GM23248 (cell line): ENCODE data around the gene EIF3D. TPM values are rescaled to one million over a fixed set of nuclear protein-coding genes. Genes with fewer than 3 reads are reported as not detected.

Source experiments
- DNase-seq: peaks from one replicate; pipeline ENCODE4 v3.0.0-alpha.2; 2015
- H2AFZ ChIP-seq: fragments of 200-600 bp; sonication (generic); 2 replicates; pipeline ENCODE4 v1.6.1; 2016; ENCODE audit warnings: antibody characterized with exemption
- H3F3A ChIP-seq: fragments of 200-600 bp; sonication (generic); 2 replicates; pipeline ENCODE4 v1.6.1; 2016; ENCODE audit warnings: mild to moderate bottlenecking, antibody characterized with exemption, mixed run types; ENCODE audit not compliant: insufficient read depth
- H3K27ac ChIP-seq: fragments of 200-600 bp; sonication (generic); 2 replicates; pipeline ENCODE4 v1.5.1; 2016; ENCODE audit warnings: mild to moderate bottlenecking
- H3K27me3 ChIP-seq: fragments of 200-600 bp; sonication (generic); replicated peaks from 2 replicates; pipeline ENCODE4 v1.6.1; 2016; ENCODE audit warnings: mild to moderate bottlenecking; ENCODE audit not compliant: insufficient read depth
- H3K36me3 ChIP-seq: fragments of 200-600 bp; sonication (generic); 2 replicates; pipeline ENCODE4 v1.6.1; 2016; ENCODE audit warnings: low read depth, mild to moderate bottlenecking
- H3K4me1 ChIP-seq: fragments of 200-600 bp; sonication (generic); 2 replicates; pipeline ENCODE4 v1.6.1; 2016; ENCODE audit warnings: mild to moderate bottlenecking; ENCODE audit not compliant: insufficient read depth
- H3K4me2 ChIP-seq: fragments of 200-600 bp; sonication (generic); one replicate; pipeline ENCODE4 v1.6.1; 2016; ENCODE audit warnings: mild to moderate bottlenecking; ENCODE audit not compliant: unreplicated experiment
- H3K4me3 ChIP-seq: fragments of 200-600 bp; sonication (generic); 2 replicates; pipeline ENCODE4 v1.5.1; 2016; ENCODE audit warnings: mild to moderate bottlenecking
- H3K79me2 ChIP-seq: fragments of 200-600 bp; sonication (generic); 2 replicates; pipeline ENCODE4 v1.6.1; 2016; ENCODE audit warnings: mild to moderate bottlenecking; ENCODE audit not compliant: insufficient read depth
- H3K9ac ChIP-seq: fragments of 200-600 bp; sonication (generic); 2 replicates; pipeline ENCODE4 v1.6.1; 2016; ENCODE audit warnings: mild to moderate bottlenecking
- H3K9me2 ChIP-seq: fragments of 200-600 bp; sonication (generic); 2 replicates; pipeline ENCODE4 v1.6.1; 2016; ENCODE audit warnings: mixed run types, mild to moderate bottlenecking, moderate library complexity; ENCODE audit not compliant: insufficient read depth
- H3K9me3 ChIP-seq: fragments of 200-600 bp; sonication (generic); one replicate; pipeline ENCODE4 v1.6.1; 2017; ENCODE audit warnings: low read depth
- H4K20me1 ChIP-seq: fragments of 200-600 bp; sonication (generic); 2 replicates; pipeline ENCODE4 v1.6.0; 2016; ENCODE audit not compliant: insufficient read depth
- EZH2 ChIP-seq: fragments of 200-600 bp; sonication (generic); IDR thresholded peaks from 2 replicates; pipeline ENCODE4 v1.6.1; 2018; ENCODE audit warnings: antibody characterized with exemption, mild to moderate bottlenecking; ENCODE audit not compliant: insufficient read depth, poor library complexity, severe bottlenecking
- EZH2phosphoT487 ChIP-seq: fragments of 200-600 bp; sonication (generic); IDR thresholded peaks from 2 replicates; pipeline ENCODE4 v1.6.1; 2018; ENCODE audit warnings: antibody characterized with exemption, moderate library complexity, mild to moderate bottlenecking, low read depth; ENCODE audit not compliant: insufficient read depth
- WGBS, 2 experiments: methylation state at CpG; one replicate each; pipeline ENCODE4 v1.1.6; 2015 to 2017; ENCODE audit warnings: low lambda C conversion rate in 2 of 2, low coverage in 1 of 2; ENCODE audit errors: missing lambda C conversion rate in 2 of 2; 5-methylcytosine and 5-hydroxymethylcytosine counted together
- in situ Hi-C: fragments of 300-500 bp; cut with MboI; formaldehyde crosslinking; loops from 2 replicates; pipeline ENCODE4 v1.15.0; 2020
- polyA plus RNA-seq: library from polyadenylated mRNA; unstranded; fragments of >200 nt; fragmentation: Nextera tagmentation; extraction: Ambion mirVana; gene quantifications from 2 replicates; pipeline ENCODE4 v1.2.1, GENCODE V29; 2016
- total RNA-seq: library from RNA; depleted of rRNA; stranded (reverse); fragments of >200 nt; shearing (Covaris generic); gene quantifications from 2 replicates; pipeline ENCODE4 v1.2.3, GENCODE V29; 2014

Gene EIF3D
- total and polyA plus RNA-seq, 2 experiments from 2014 or later = 122 to 377 TPM

GRCh38 chr22:36566720-36567119 is 37.8 kb upstream of the EIF3D start:
- Histone ChIP-seq H3K27me3 (peaks cover 18% of the 10 kb centered on the region), H3K27ac (no peak overlapping the region), H3K9ac (no peak overlapping the region), H3F3A (no peaks in the 10 kb centered on the region), H2AFZ (no peak overlapping the region), H3K9me3 (no peaks in the 10 kb centered on the region), H4K20me1 (no peaks in the 10 kb centered on the region), H3K4me2 (no peak overlapping the region), H3K9me2 (no peaks in the 10 kb centered on the region), H3K36me3 (no peaks in the 10 kb centered on the region), H3K4me3 (no peak overlapping the region), H3K4me1 (peaks cover 5% of the 10 kb centered on the region; the same call in 1 of the 2 replicates), H3K79me2 (no peaks in the 10 kb centered on the region)
- TF ChIP-seq EZH2phosphoT487 = no peak
- TF ChIP-seq EZH2 = no peak
- DNase-seq = no peak
- WGBS, 2 experiments = 57 to 59% methylated on average over 8 of the region's 8 CpGs
- in situ Hi-C loops = no loop called here

DNA sequence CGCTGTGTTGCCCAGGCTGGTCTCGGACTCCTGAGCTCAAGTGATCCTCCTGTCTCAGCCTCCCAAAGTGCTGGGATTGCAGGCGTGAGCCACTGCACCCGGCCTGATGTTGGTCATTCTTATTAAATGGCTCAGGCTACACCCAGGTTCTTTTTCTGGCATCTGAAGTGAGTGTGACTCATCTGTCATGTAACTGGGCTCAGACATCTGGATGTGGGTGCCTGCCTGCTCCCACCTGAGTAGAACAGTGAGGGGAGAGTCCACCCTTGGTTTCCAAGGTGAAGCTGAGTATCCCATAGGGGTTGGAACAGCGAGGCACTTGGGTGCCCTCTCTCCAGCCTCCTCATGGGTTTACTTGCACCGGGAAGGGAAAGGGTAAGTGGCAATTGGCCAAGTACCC is 36.7 kb upstream of the EIF3D start:
- in situ Hi-C loops = no loop called here

DNA sequence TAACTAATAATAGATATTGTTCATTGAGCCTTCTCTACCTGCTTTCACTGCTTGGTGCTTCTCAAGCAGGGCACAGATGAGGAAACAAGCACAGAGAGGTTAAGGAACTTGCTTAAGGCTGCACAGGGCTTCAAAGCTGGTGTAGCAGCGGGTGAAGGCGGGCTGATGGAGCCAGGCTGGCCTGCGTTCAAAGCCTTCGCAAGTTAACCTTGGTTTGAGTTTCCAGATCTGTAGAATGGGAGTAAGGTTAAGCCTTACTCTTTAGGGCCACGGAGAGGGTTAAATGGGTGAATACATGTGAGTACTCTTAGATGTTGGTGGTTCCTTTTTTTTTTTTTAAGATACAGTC is 36.2 kb upstream of the EIF3D start:
- H3K9me3 ChIP-seq = no peaks in the 10 kb centered on the region
- no peak overlapping the region for H3K27ac ChIP-seq
- H3K9ac ChIP-seq = no peak overlapping the region
- no peak overlapping the region for H3K4me2 ChIP-seq
- in situ Hi-C loops = no loop called here
- no peaks in the 10 kb centered on the region for H4K20me1 ChIP-seq
- no peak for DNase-seq
- peaks cover 9% of the 10 kb centered on the region; the same call in 1 of the 2 replicates for H3K4me1 ChIP-seq
- peaks cover 18% of the 10 kb centered on the region for H3K27me3 ChIP-seq
- H3K79me2 ChIP-seq = no peaks in the 10 kb centered on the region
- no peaks in the 10 kb centered on the region for H3K36me3 ChIP-seq
- H3K4me3 ChIP-seq = no peak overlapping the region
- WGBS, 2 experiments = 83 to 87% methylated on average over 5 of the region's 5 CpGs
- no peaks in the 10 kb centered on the region for H3K9me2 ChIP-seq
- no peaks in the 10 kb centered on the region for H3F3A ChIP-seq
- no peak for TF ChIP-seq EZH2
- no peak for TF ChIP-seq EZH2phosphoT487
- no peak overlapping the region for H2AFZ ChIP-seq

More for the DNA sequence above, 36.7 kb upstream of the EIF3D start:
- DNase-seq = peak; percentile 37
- TF ChIP-seq EZH2 (no peak), EZH2phosphoT487 (no peak)
- Histone ChIP-seq H2AFZ (no peak overlapping the region), H3K9me3 (no peaks in the 10 kb centered on the region), H3K4me1 (peaks cover 6% of the 10 kb centered on the region; the same call in 1 of the 2 replicates), H3K79me2 (no peaks in the 10 kb centered on the region), H3F3A (no peaks in the 10 kb centered on the region), H4K20me1 (no peaks in the 10 kb centered on the region), H3K9ac (no peak overlapping the region), H3K27me3 (peaks cover 18% of the 10 kb centered on the region), H3K27ac (no peak overlapping the region), H3K9me2 (no peaks in the 10 kb centered on the region), H3K4me2 (no peak overlapping the region), H3K36me3 (no peaks in the 10 kb centered on the region), H3K4me3 (no peak overlapping the region)
- 73 to 89% methylated on average over 5 to 6 of the region's 6 CpGs for WGBS, 2 experiments

DNA sequence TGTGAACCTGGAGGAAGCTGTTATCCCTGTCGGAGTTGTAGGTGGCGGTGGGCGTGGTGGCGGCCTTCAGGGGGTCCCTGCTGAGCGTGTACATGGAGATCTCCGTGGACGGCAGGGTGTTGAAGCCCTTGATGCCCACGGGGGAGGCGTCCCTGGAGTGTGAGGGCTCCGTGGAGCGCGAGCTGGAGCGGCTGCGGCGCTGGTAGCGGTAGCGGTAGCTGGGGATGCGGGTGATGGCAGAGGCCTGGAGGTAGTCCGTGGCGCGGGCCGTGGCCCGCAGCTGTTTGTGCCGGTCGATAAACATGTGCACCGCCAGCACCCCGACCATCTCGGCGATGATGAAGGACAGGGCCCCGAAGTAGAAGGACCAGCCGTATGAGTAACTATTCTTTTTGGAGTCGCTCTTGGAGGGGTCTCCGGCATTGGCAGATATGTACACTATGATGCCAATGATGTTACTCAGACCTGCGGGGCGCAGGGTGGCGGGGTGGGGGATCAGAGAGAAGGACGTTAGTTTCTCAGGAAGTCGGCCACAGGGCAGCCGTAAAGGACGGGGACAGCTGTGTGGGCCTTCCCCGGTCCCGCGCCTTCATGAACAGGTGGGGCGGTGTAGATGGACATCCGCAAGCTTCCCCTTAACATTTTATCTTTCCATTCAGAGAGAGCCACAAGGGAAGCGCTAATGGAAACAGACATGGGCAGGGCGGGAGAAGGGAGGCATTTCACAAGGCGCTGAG is 35.6 kb upstream of the EIF3D start:
- Histone ChIP-seq H3K9me3 (no peaks in the 10 kb centered on the region), H4K20me1 (no peaks in the 10 kb centered on the region), H3K79me2 (no peaks in the 10 kb centered on the region), H3F3A (no peaks in the 10 kb centered on the region), H3K27ac (no peak overlapping the region), H3K9me2 (no peaks in the 10 kb centered on the region), H2AFZ (no peak overlapping the region), H3K4me2 (no peak overlapping the region), H3K4me1 (peaks cover 9% of the 10 kb centered on the region; the same call in 1 of the 2 replicates), H3K27me3 (peaks cover 18% of the 10 kb centered on the region), H3K9ac (no peak overlapping the region), H3K4me3 (no peak overlapping the region), H3K36me3 (no peaks in the 10 kb centered on the region)
- in situ Hi-C loops = no loop called here
- DNase-seq = no peak
- WGBS, 2 experiments = 57 to 58% methylated on average over 48 of the region's 48 CpGs
- TF ChIP-seq EZH2 (peak; percentile 4), EZH2phosphoT487 (no peak)

GRCh38 chr22:36563898-36564297 is 34.9 kb upstream of the EIF3D start:
- in situ Hi-C loops = no loop called here
- no peak overlapping the region for H3K4me3 ChIP-seq
- H3K36me3 ChIP-seq = no peaks in the 10 kb centered on the region
- TF ChIP-seq EZH2 (peak; percentile 51), EZH2phosphoT487 (no peak)
- no peak overlapping the region for H3K9ac ChIP-seq
- DNase-seq = no peak
- H3K4me2 ChIP-seq = no peak overlapping the region
- no peaks in the 10 kb centered on the region for H4K20me1 ChIP-seq
- H3K9me3 ChIP-seq = no peaks in the 10 kb centered on the region
- H3K9me2 ChIP-seq = no peaks in the 10 kb centered on the region
- H2AFZ ChIP-seq = no peak overlapping the region
- no peaks in the 10 kb centered on the region for H3K79me2 ChIP-seq
- WGBS, 2 experiments = 20 to 22% methylated on average over 5 of the region's 5 CpGs
- H3K27ac ChIP-seq = no peak overlapping the region
- peaks cover 18% of the 10 kb centered on the region for H3K27me3 ChIP-seq
- H3F3A ChIP-seq = no peaks in the 10 kb centered on the region
- H3K4me1 ChIP-seq = peaks cover 9% of the 10 kb centered on the region; the same call in 1 of the 2 replicates
